ENCODE results near the gene ASIC2. TPM values are rescaled to one million over a fixed set of nuclear protein-coding genes. Genes with fewer than 3 reads are reported as not detected.

The ASIC2 gene
- total RNA-seq, 2 experiments from 2014 or later = not detected

GRCh38 chr17:33115366-33115765, 177.7 kb downstream of the ASIC2 start:
- CTCF ChIA-PET = no interaction called here
- Mint-ChIP-seq H3K27me3 (peaks cover 2% of the 10 kb centered on the region), H3K4me3 (no peak overlapping the region), H3K4me1 (no peaks in the 10 kb centered on the region), H3K27ac (no peak overlapping the region), H3K9me3 (no peaks in the 10 kb centered on the region), H3K36me3 (ENCODE audit: low read depth) (no peaks in the 10 kb centered on the region)
- POLR2A ChIA-PET = no interaction called here
- no peak for DNase-seq

DNA sequence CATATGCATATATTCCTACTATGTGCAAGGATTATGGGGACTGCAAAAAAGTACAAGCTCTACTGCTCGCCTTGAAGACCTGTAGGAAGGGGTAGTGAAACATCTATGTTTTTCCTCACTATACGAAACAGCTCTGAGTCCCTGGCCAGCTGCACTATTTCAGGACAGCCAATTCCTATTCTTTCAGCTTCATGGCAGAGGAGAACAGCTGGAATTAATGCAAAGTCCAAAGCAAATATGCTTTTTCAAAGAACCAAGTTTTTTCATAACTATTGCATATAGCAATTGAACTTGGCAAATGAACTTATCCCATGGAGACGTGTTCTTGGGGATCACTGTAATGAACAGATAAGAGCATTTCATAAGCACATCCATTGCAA, 179.1 kb downstream of the ASIC2 start:
- no peaks in the 10 kb centered on the region for H3K9me3 Mint-ChIP-seq
- H3K27ac Mint-ChIP-seq = no peak overlapping the region
- H3K4me1 Mint-ChIP-seq = no peaks in the 10 kb centered on the region
- DNase-seq = no peak
- H3K27me3 Mint-ChIP-seq = peaks cover 2% of the 10 kb centered on the region
- POLR2A ChIA-PET = no interaction called here
- H3K4me3 Mint-ChIP-seq = no peak overlapping the region
- H3K36me3 Mint-ChIP-seq (ENCODE audit: low read depth) = no peaks in the 10 kb centered on the region
- CTCF ChIA-PET = no interaction called here

- no peaks in the 10 kb centered on the region for H3K4me1 Mint-ChIP-seq
- no peak overlapping the region for H3K27ac Mint-ChIP-seq
- ChIA-PET CTCF (no interaction called here), POLR2A (no interaction called here)
- peaks cover 1% of the 10 kb centered on the region for H3K27me3 Mint-ChIP-seq
- no peak overlapping the region for H3K4me3 Mint-ChIP-seq
- H3K36me3 Mint-ChIP-seq (ENCODE audit: low read depth) = no peaks in the 10 kb centered on the region
- no peak for DNase-seq
- H3K9me3 Mint-ChIP-seq = no peaks in the 10 kb centered on the region
These were observed 179.7 kb downstream of the ASIC2 start for GRCh38 chr17:33113276-33113990.

- POLR2A ChIA-PET = no interaction called here
- H3K9me3 Mint-ChIP-seq = no peaks in the 10 kb centered on the region
- CTCF ChIA-PET = no interaction called here
- no peak overlapping the region for H3K4me3 Mint-ChIP-seq
- no peak for DNase-seq
- no peaks in the 10 kb centered on the region for H3K27me3 Mint-ChIP-seq
- H3K27ac Mint-ChIP-seq = no peak overlapping the region
- H3K36me3 Mint-ChIP-seq (ENCODE audit: low read depth) = no peaks in the 10 kb centered on the region
- H3K4me1 Mint-ChIP-seq = no peaks in the 10 kb centered on the region
These were observed 180.3 kb downstream of the ASIC2 start for GRCh38 chr17:33112763-33113162.

DNA sequence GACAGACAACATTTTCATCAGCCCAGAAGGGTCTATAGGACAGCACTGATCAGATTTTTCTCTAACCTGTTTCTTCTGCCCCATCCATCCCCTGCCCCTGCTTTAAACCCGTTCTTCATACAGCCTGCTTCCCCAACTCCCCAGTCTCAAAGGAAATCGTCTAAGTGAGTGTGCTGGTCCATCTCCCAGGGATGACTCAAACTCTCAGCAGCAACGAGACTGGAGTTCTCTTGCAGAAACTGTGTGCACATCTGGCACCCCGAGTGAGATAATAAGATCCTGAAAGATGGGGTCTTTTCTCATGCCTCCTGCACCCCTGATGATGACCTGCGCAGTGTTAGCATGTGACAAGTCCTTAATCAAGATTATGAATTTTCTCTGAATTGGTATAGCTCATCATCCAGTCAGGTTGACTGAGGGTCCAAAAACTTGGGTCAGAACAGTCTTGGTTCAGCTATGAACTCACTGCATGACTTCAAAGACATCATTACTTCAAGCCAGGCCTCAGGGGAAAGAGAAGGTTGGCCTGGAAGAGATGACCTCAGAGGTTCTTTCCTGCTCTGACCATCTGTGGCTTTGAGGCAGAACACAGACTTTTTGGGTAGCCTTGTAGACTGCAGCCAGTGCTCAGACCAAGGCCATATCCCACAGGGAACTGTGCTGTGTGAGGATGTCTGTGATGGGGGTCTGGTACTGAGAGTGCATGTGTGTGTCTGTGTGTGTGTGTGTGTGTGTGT, 183.6 kb downstream of the ASIC2 start:
- Mint-ChIP-seq H3K4me1 (no peaks in the 10 kb centered on the region), H3K36me3 (ENCODE audit: low read depth) (no peaks in the 10 kb centered on the region), H3K27me3 (no peaks in the 10 kb centered on the region), H3K27ac (no peak overlapping the region), H3K4me3 (no peak overlapping the region), H3K9me3 (no peaks in the 10 kb centered on the region)
- no peak for DNase-seq
- ChIA-PET POLR2A (no interaction called here), CTCF (no interaction called here)

- Mint-ChIP-seq H3K27me3 (no peaks in the 10 kb centered on the region), H3K4me1 (no peaks in the 10 kb centered on the region), H3K36me3 (ENCODE audit: low read depth) (no peaks in the 10 kb centered on the region), H3K27ac (no peak overlapping the region), H3K9me3 (no peaks in the 10 kb centered on the region), H3K4me3 (no peak overlapping the region)
- POLR2A ChIA-PET = no interaction called here
- CTCF ChIA-PET = no interaction called here
- DNase-seq = no peak
These were observed 186.4 kb downstream of the ASIC2 start for GRCh38 chr17:33106525-33107165.

DNA sequence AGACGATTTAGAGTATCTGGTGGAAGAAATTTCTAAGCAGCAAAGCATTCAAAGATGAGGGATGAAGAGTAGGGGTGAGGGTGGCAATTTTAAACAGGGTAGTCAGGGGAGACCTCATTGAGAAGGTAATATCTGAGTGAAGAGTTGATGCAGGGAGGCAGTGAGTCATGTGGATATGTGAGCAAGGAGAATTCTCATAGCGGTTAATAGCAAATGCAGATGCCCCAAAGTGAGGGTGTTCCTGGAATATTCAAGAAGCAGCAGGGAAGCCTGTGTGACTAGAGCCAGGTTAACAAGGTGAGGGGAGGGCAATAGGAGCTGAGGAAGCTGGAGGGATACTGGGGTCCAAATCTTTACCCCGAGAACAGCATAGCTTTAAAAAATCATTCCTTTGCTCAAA, 187.2 kb downstream of the ASIC2 start:
- no peak overlapping the region for H3K4me3 Mint-ChIP-seq
- ChIA-PET POLR2A (no interaction called here), CTCF (no interaction called here)
- H3K27ac Mint-ChIP-seq = no peak overlapping the region
- DNase-seq = no peak
- no peaks in the 10 kb centered on the region for H3K9me3 Mint-ChIP-seq
- no peaks in the 10 kb centered on the region for H3K27me3 Mint-ChIP-seq
- no peaks in the 10 kb centered on the region for H3K36me3 Mint-ChIP-seq (ENCODE audit: low read depth)
- no peaks in the 10 kb centered on the region for H3K4me1 Mint-ChIP-seq

GRCh38 chr17:33099906-33100305, 193.2 kb downstream of the ASIC2 start:
- Mint-ChIP-seq H3K36me3 (ENCODE audit: low read depth) (no peaks in the 10 kb centered on the region), H3K4me3 (no peak overlapping the region), H3K27me3 (no peaks in the 10 kb centered on the region), H3K27ac (no peak overlapping the region), H3K4me1 (no peaks in the 10 kb centered on the region), H3K9me3 (no peaks in the 10 kb centered on the region)
- POLR2A ChIA-PET = no interaction called here
- DNase-seq = no peak
- CTCF ChIA-PET = no interaction called here

DNA sequence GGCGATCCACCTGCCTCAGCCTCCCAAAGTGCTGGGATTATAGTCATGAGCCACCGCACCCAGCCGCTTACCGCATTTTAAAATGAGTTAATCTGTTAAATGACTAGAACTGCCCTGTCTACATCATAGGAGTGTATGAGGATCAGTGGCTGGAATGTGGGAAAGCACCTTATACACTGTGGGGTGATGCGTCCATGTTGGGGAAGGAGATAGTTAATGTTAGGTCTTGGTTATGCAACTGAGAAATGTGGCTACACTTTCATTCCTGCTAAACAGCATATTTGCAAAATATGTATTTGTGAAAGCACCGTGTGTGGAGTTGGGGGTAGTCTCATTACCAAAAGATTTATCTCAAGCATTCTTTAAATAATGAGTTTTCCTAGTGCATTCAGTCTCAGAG, 193.8 kb downstream of the ASIC2 start:
- no peaks in the 10 kb centered on the region for H3K36me3 Mint-ChIP-seq (ENCODE audit: low read depth)
- no peaks in the 10 kb centered on the region for H3K9me3 Mint-ChIP-seq
- no peak overlapping the region for H3K4me3 Mint-ChIP-seq
- H3K27me3 Mint-ChIP-seq = no peaks in the 10 kb centered on the region
- H3K27ac Mint-ChIP-seq = no peak overlapping the region
- POLR2A ChIA-PET = no interaction called here
- CTCF ChIA-PET = no interaction called here
- no peaks in the 10 kb centered on the region for H3K4me1 Mint-ChIP-seq
- no peak for DNase-seq

GRCh38 chr17:33097411-33097810, 195.7 kb downstream of the ASIC2 start:
- ChIA-PET POLR2A (no interaction called here), CTCF (no interaction called here)
- no peak for DNase-seq
- Mint-ChIP-seq H3K4me1 (no peaks in the 10 kb centered on the region), H3K27ac (no peak overlapping the region), H3K9me3 (no peaks in the 10 kb centered on the region), H3K4me3 (no peak overlapping the region), H3K36me3 (ENCODE audit: low read depth) (no peaks in the 10 kb centered on the region), H3K27me3 (no peaks in the 10 kb centered on the region)

- no peak for DNase-seq
- H3K36me3 Mint-ChIP-seq (ENCODE audit: low read depth) = no peaks in the 10 kb centered on the region
- no peaks in the 10 kb centered on the region for H3K4me1 Mint-ChIP-seq
- no peak overlapping the region for H3K27ac Mint-ChIP-seq
- CTCF ChIA-PET = no interaction called here
- H3K9me3 Mint-ChIP-seq = no peaks in the 10 kb centered on the region
- no peak overlapping the region for H3K4me3 Mint-ChIP-seq
- no peaks in the 10 kb centered on the region for H3K27me3 Mint-ChIP-seq
- POLR2A ChIA-PET = no interaction called here
These were observed 196.9 kb downstream of the ASIC2 start for GRCh38 chr17:33096161-33096560.

- no peaks in the 10 kb centered on the region for H3K4me1 Mint-ChIP-seq
- H3K9me3 Mint-ChIP-seq = no peaks in the 10 kb centered on the region
- DNase-seq = no peak
- peaks cover 10% of the 10 kb centered on the region for H3K27me3 Mint-ChIP-seq
- no peak overlapping the region for H3K27ac Mint-ChIP-seq
- H3K36me3 Mint-ChIP-seq (ENCODE audit: low read depth) = no peaks in the 10 kb centered on the region
- H3K4me3 Mint-ChIP-seq = no peak overlapping the region
- POLR2A ChIA-PET = no interaction called here
- CTCF ChIA-PET = no interaction called here
These were observed 201.8 kb downstream of the ASIC2 start for GRCh38 chr17:33091271-33091670.

DNA sequence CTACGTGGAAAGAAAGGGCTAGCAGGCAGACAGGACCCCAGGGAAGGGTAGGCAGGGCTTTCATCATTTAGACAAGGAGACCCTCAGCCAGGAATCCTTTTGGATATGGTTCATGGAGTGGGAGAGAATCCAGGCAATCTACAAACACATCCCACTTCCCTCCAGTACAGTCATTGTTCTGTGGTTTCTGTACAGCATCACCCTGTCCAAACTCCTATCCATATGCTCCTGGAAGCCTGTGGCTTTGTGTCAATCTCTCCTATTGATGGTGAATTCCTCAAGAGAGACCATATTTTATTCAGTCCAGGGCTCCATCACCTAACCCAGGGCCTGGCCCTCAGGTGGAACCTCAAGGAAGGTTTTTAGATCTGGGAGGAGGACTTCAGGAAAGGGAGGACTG, 202.3 kb downstream of the ASIC2 start:
- no peaks in the 10 kb centered on the region for H3K4me1 Mint-ChIP-seq
- H3K27ac Mint-ChIP-seq = no peak overlapping the region
- H3K36me3 Mint-ChIP-seq (ENCODE audit: low read depth) = no peaks in the 10 kb centered on the region
- peaks cover 10% of the 10 kb centered on the region for H3K27me3 Mint-ChIP-seq
- no peak for DNase-seq
- CTCF ChIA-PET = no interaction called here
- no peak overlapping the region for H3K4me3 Mint-ChIP-seq
- POLR2A ChIA-PET = no interaction called here
- no peaks in the 10 kb centered on the region for H3K9me3 Mint-ChIP-seq

DNA sequence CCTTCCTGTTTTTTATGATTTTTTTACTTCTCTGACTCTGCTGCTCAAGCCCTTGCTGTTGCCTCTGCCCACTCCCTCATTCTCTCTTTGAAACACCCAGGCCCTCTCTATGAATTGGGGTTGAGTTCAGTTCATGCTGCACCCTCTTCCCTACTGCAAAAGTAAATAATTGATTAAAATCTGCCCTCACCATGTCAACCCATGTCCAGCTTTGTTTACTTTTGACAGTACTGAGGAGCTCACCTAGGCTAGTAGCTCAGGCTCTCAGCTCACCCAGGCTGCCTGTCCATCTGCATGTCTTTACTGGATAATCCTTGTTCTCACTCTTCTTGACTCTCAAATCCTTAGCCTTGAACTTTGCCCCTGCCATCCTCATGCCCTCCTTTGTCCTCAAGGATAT, 206.2 kb downstream of the ASIC2 start:
- Mint-ChIP-seq H3K36me3 (ENCODE audit: low read depth) (no peaks in the 10 kb centered on the region), H3K27ac (no peak overlapping the region), H3K27me3 (peaks cover 12% of the 10 kb centered on the region), H3K9me3 (no peaks in the 10 kb centered on the region), H3K4me3 (no peak overlapping the region), H3K4me1 (no peaks in the 10 kb centered on the region)
- DNase-seq = no peak
- POLR2A ChIA-PET = no interaction called here
- CTCF ChIA-PET = no interaction called here
